Esophagus muscularis mucosa (tissue), 4 donors: ENCODE data around the gene ATXN10.

ENCODE experiments used
- EP300 ChIP-seq: sonication (generic); formaldehyde crosslinking; IDR thresholded peaks from one replicate; pipeline ENCODE4 v1.6.1; 2017; ENCODE audit warnings: antibody characterized with exemption
- POLR2A ChIP-seq: fragments of 450-650 bp; IDR thresholded peaks from one replicate; pipeline ENCODE4 v1.6.1; 2017; ENCODE audit warnings: antibody characterized with exemption, moderate library complexity, mild to moderate bottlenecking, low read depth
- TF ChIP-seq, protein P1 (sequence below), 3 experiments: fragments of 200-600 bp in 2 of 3; fragments of 450-650 bp in 1 of 3; sonication (generic) in 2 of 3; IDR thresholded peaks; one replicate each; pipeline ENCODE4 v1.5.1; 2017 to 2019; ENCODE audit warnings: antibody characterized with exemption in 3 of 3, mild to moderate bottlenecking in 2 of 3, moderate library complexity in 1 of 3

DNA sequence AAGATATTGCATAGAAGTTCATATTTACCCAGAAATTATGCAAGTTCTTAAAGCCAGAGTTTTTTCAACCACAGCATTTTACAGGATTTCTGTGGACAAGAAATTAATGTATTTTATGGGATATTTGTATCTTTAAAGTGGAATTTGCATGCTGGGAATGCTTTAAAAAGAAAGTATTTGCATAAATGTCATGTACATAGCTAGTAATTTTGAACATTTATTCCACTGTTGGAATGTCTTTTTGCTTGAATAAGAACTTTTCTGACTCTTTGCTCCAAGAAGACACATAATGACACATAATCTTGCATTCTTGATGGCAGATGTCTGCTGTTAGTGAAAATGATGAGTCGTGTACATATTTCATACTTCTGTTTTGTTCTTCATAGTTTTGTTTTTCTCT, 66.6 kb downstream of the ATXN10 start:
- TF ChIP-seq, protein P1, sequence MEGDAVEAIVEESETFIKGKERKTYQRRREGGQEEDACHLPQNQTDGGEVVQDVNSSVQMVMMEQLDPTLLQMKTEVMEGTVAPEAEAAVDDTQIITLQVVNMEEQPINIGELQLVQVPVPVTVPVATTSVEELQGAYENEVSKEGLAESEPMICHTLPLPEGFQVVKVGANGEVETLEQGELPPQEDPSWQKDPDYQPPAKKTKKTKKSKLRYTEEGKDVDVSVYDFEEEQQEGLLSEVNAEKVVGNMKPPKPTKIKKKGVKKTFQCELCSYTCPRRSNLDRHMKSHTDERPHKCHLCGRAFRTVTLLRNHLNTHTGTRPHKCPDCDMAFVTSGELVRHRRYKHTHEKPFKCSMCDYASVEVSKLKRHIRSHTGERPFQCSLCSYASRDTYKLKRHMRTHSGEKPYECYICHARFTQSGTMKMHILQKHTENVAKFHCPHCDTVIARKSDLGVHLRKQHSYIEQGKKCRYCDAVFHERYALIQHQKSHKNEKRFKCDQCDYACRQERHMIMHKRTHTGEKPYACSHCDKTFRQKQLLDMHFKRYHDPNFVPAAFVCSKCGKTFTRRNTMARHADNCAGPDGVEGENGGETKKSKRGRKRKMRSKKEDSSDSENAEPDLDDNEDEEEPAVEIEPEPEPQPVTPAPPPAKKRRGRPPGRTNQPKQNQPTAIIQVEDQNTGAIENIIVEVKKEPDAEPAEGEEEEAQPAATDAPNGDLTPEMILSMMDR (IDR thresholded peaks at IDR 0.05), result no peak
- no peak for TF ChIP-seq EP300
- no peak for TF ChIP-seq POLR2A
